ENCODE results near the gene TRUB2.

DNA sequence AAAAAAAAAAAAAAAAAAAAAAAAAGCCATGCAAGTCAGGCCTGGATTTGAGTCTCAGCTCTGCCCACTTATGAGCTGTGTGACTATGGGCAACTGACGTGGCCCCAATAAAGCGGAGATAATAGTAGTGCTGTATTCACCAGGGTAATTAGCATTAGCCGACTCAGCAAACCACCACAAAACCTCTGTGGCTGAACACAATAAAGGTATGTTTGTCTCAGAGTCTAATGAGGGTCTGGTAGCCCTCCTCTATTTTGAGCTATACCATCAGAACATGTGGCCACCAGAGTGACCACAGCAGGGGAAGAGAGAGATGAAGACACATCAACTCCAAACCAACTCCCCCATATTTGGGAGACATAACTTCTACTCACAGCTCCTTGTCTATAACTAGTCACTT lies 30.2 kb downstream of the TRUB2 start:
- no peak for TF ChIP-seq CTCF (IDR thresholded peaks at IDR 0.05)
- TF ChIP-seq EZH2 (IDR thresholded peaks at IDR 0.05; ENCODE audit: borderline replicate concordance, insufficient read depth, low read depth, low read length, poor library complexity, severe bottlenecking), result no peak

Measured in B cell (primary cell).